Duodenal mucosa (tissue), 2 donors: ENCODE measurements around the gene ADCY7.
A peak's percentile ranks its signal among the peaks of the same experiment; 100 is the strongest.

Experiments
- H3K27ac ChIP-seq: one replicate; pipeline ENCODE4 v1.7.0; 2013; ENCODE audit warnings: low read depth, low read length
- H3K27me3 ChIP-seq, 2 donors: one replicate each; pipeline ENCODE4 v1.7.0; 2013; ENCODE audit warnings: low read length in 2 of 2, control low read depth in 1 of 2; ENCODE audit not compliant: insufficient read depth in 2 of 2, control insufficient read depth in 1 of 2
- H3K36me3 ChIP-seq, 2 donors: one replicate each; pipeline ENCODE4 v1.7.0; 2013; ENCODE audit warnings: low read length in 2 of 2, control low read depth in 1 of 2; ENCODE audit not compliant: insufficient read depth in 2 of 2, control insufficient read depth in 1 of 2
- H3K4me1 ChIP-seq, 2 donors: one replicate each; pipeline ENCODE4 v1.7.0; 2013; ENCODE audit warnings: low read length in 2 of 2, control low read depth in 1 of 2; ENCODE audit not compliant: insufficient read depth in 2 of 2, control insufficient read depth in 1 of 2
- H3K4me3 ChIP-seq, 2 donors: one replicate each; pipeline ENCODE4 v1.7.0; 2013; ENCODE audit warnings: low read length in 2 of 2, low read depth in 1 of 2
- H3K9ac ChIP-seq, 2 donors: one replicate each; pipeline ENCODE4 v1.7.0; 2013; ENCODE audit warnings: low read length in 2 of 2, low read depth in 1 of 2
- H3K9me3 ChIP-seq, 2 donors: one replicate each; pipeline ENCODE4 v1.7.0; 2013; ENCODE audit warnings: low read length in 2 of 2, control low read depth in 1 of 2; ENCODE audit not compliant: control insufficient read depth in 1 of 2

The ADCY7 gene

DNA sequence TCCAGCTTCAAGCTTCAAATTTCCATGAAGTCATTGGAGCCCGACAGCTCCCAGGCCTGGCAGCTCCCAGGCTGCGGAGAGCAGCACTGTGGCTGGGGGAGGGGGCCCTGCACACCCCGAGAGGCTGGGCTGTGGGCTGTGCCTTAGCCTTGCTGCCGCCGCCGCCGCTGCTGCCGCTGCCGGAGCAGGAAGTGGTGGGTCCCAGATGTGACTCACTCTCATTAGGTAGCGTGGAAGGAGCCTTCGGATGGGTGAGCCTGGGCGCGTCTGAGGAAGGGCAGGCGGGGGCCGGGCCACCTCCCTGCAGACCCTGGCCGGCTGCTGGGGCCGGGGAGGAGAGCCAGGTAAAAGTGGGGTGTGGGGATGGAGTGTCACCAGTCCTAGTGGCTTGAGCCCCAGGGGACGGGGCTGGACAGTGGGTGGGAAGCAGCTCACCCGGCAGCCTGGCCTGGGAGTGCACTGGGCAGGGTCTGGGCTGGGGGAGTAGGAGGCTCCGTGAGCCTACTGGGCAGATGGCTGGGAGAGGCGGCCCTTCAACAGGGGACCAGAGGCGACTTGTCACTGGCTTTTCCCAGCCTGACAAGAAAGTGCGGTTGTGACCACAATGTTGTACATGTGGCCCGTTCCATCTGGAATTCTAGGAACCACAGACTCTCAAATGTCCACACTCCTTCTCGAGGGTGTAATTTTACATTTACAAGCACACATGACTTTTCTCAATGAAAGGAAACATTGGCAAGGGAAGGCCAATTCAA, at the start of gene ADCY7:
TSS of gene ADCY7 (plus strand) at position 215 of the 755 bp plus-strand sequence. CDS start 21,629 bp downstream, outside the sequence.
- H3K9ac ChIP-seq, result peak within 1 kb of the TSS; percentile 39 to 63

DNA sequence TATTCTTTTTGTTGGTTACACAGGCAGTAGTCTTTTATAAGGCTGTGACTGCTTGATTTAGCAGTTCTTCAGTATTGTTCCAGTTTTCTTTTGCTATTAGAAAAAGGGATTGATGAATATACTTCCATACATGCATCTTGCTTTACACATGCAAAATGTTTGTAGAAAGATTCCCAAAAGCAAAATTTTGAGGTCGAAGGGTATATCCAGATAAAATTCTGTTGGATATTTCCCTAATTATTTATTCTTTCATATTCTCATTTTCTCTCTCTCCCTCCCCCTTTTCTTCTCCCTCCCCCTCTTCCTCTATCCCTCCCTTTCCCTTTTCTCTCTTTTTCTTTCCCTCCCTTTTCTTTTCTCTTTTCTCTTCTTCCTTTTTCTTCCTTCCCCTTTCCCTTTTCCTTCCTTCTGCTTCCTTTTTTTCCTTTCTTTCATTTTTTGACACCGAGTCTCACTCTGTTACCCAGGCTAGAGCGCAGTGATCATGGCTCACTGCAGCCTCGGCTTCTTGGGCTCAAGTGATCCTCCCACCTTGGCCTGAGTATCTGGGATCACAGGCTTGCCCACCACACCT, 46.9 kb upstream of the ADCY7 start:
- H3K27me3 ChIP-seq, result no peaks in the 10 kb centered on the region
- no peaks in the 10 kb centered on the region for H3K4me1 ChIP-seq
- no peak overlapping the region for H3K27ac ChIP-seq
- H3K9ac ChIP-seq, result no peak overlapping the region
- peaks cover 18 to 64% of the 10 kb centered on the region in 2 donors for H3K36me3 ChIP-seq
- no peak overlapping the region for H3K4me3 ChIP-seq
- H3K9me3 ChIP-seq, result no peaks in the 10 kb centered on the region

More for the DNA sequence above, at the start of gene ADCY7:
- peak within 1 kb of the TSS; percentile 39 for H3K27ac ChIP-seq
- peak within 1 kb of the TSS; percentile 56 to 68 for H3K4me3 ChIP-seq
- H3K4me1 ChIP-seq, result peaks cover 16 to 18% of the 10 kb centered on the region in 2 donors
- H3K27me3 ChIP-seq, result no peaks in the 10 kb centered on the region
- no peaks in the 10 kb centered on the region for H3K36me3 ChIP-seq
- no peaks in the 10 kb centered on the region for H3K9me3 ChIP-seq

DNA sequence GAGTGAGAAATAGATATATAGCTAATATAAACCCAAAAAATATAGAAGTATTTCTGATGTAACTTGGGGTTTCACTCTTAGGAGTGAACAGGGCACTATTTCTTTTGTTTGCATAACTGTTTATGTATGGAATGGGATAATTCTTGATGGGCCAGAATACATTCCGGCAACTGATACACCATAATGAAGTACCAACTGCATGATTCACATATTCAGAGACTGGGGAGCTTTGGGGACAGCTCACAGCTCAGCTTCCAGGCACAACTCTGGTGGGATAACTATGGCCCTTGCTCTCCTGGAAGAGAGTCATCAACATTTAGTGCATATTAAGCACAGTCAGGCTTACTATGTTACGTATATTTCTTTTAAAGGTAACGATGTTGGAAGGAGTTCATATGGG, 42.1 kb upstream of the ADCY7 start:
- Histone ChIP-seq H3K9ac (no peak overlapping the region), H3K9me3 (no peaks in the 10 kb centered on the region), H3K4me3 (no peak overlapping the region), H3K4me1 (no peaks in the 10 kb centered on the region), H3K27me3 (no peaks in the 10 kb centered on the region), H3K27ac (no peak overlapping the region), H3K36me3 (peaks cover 32 to 73% of the 10 kb centered on the region in 2 donors)

GRCh38 chr16:50227120-50227519, 39.2 kb upstream of the ADCY7 start:
- Histone ChIP-seq H3K9me3 (no peaks in the 10 kb centered on the region), H3K27me3 (no peaks in the 10 kb centered on the region), H3K36me3 (peaks cover 32 to 63% of the 10 kb centered on the region in 2 donors), H3K4me1 (no peaks in the 10 kb centered on the region), H3K9ac (no peak overlapping the region), H3K4me3 (no peak overlapping the region), H3K27ac (no peak overlapping the region)

DNA sequence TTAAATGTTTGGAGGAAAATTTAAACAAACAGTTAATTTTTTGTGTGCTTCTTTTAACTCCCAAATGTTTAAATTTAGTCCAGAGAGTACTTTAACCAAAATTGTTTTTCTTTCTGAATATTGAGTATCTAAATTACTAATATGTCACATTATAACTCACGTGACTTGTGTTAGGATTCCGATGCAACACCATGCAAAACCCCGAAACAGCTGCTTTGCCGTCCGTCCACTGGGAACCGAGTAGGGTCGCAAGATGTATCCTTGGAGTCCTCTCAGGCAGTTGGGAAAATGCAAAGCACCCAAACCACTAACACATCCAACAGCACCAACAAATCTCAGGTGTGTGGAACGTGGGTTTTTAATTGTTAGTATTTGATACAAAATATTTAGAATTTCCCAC, 38.7 kb upstream of the ADCY7 start:
- H3K9me3 ChIP-seq, result no peaks in the 10 kb centered on the region
- H3K36me3 ChIP-seq, result peaks cover 32 to 57% of the 10 kb centered on the region in 2 donors
- no peak overlapping the region for H3K4me3 ChIP-seq
- no peak overlapping the region for H3K9ac ChIP-seq
- no peaks in the 10 kb centered on the region for H3K27me3 ChIP-seq
- no peak overlapping the region for H3K27ac ChIP-seq
- no peaks in the 10 kb centered on the region for H3K4me1 ChIP-seq

- Histone ChIP-seq H3K36me3 (peaks cover 28 to 52% of the 10 kb centered on the region in 2 donors), H3K9ac (no peak overlapping the region), H3K27ac (no peak overlapping the region), H3K4me1 (no peaks in the 10 kb centered on the region), H3K4me3 (no peak overlapping the region), H3K9me3 (no peaks in the 10 kb centered on the region), H3K27me3 (no peaks in the 10 kb centered on the region)
Observed at GRCh38 chr16:50228364-50228868, 37.9 kb upstream of the ADCY7 start.

GRCh38 chr16:50229149-50229726, 37.1 kb upstream of the ADCY7 start:
- H3K27ac ChIP-seq, result no peak overlapping the region
- H3K9ac ChIP-seq, result no peak overlapping the region
- no peaks in the 10 kb centered on the region for H3K27me3 ChIP-seq
- no peaks in the 10 kb centered on the region for H3K4me1 ChIP-seq
- H3K36me3 ChIP-seq, result peaks cover 21 to 48% of the 10 kb centered on the region in 2 donors
- no peaks in the 10 kb centered on the region for H3K9me3 ChIP-seq
- no peak overlapping the region for H3K4me3 ChIP-seq

DNA sequence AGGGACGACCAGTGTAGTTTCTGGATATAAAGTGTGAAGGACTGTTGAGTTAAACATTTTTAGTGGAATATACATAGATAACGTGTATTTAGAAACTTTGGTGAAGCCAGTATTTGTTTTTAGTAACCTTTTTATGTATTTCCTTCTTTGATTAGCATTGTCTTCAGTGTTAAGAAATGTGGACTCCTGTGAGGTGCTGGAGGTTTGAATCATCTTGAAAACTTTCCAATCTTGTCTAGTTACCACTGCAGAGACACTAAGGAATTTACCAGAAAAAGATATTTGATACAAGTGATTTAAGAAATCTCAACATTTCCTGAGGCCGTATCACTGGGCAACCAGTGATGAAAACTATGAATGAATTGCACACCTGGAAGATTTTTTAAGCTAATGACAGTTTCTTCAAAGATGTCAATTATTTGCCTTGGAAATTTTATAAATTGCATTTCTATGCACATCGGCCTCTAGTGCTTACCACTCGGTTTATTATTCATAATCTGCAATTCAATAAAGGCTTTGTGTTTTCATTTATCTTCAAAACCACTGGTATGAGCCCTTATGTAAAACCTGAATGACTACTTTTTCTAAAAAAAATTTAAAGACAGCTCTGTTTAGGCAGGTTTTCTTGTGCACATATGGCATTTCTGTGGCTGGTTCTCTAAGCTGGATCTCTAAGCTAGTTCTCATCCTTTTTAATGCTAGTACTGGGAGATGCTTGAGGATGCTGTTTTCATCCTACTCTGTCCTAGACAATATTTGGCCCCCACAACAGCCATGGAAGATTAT, 31.4 kb upstream of the ADCY7 start:
- Histone ChIP-seq H3K4me1 (no peaks in the 10 kb centered on the region), H3K27ac (no peak overlapping the region), H3K9me3 (no peaks in the 10 kb centered on the region), H3K36me3 (no peaks in the 10 kb centered on the region), H3K4me3 (no peak overlapping the region), H3K9ac (no peak overlapping the region), H3K27me3 (no peaks in the 10 kb centered on the region)

GRCh38 chr16:50235581-50235980, 30.8 kb upstream of the ADCY7 start:
- no peak overlapping the region for H3K4me3 ChIP-seq
- H3K9ac ChIP-seq, result no peak overlapping the region
- no peaks in the 10 kb centered on the region for H3K4me1 ChIP-seq
- H3K9me3 ChIP-seq, result no peaks in the 10 kb centered on the region
- H3K27ac ChIP-seq, result no peak overlapping the region
- H3K36me3 ChIP-seq, result no peaks in the 10 kb centered on the region
- no peaks in the 10 kb centered on the region for H3K27me3 ChIP-seq
